HUDEP-2 (cell line): ENCODE results near the gene SCAI.
"Not testable (repeated sequence)": the region's sequence is repeated elsewhere in the genome, so short reads cannot be mapped to it uniquely, and the experiment has no call there.

Source experiments
- DNase-seq, 76 experiments: peaks; one replicate each; lab custom pipeline; 2025; ENCODE audit not compliant: unreplicated experiment in 76 of 76; lab: John Stamatoyannopoulos, UW

The SCAI gene

DNA sequence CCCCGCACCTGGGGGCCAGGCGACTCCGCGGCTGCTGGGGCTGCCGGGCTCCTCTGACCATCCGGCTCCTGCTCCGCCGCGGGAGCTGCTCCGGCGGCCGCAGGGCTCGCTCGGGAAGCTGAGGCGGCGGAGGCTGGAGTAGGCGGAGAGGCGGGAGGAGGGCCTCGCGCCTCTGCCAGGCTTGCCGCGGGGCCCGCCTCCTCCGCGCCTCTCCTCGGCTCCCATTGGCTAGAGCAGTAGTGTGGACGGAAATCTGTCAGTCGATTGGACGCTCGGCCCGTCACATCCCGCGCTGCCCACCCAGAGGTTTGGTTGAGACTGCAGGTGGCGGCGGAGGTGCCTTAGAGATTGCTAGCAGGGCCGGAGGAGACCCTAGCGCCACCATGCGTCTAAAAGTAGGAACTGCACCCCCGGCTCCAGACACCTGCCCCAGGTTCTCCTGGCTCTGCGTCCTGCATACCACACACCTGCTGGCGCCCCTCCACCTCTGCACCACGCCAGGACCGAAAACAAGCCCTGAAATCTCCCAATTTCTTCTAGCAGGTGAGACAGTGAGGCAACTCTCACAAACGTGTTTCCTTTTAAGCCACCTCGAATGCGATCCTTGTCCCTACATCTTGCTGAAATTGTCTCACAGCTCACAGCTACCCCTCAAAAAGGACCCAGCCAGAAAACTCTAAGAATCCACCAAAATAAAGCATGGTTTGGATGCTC, at the start of gene SCAI:
TSS of gene SCAI (minus strand) at position 152 of the 714 bp plus-strand sequence. CDS start at position 61, 91 bp downstream.
- DNase-seq = peak in 75 of 76 experiments; percentile 58 to 98 (median 97)

DNA sequence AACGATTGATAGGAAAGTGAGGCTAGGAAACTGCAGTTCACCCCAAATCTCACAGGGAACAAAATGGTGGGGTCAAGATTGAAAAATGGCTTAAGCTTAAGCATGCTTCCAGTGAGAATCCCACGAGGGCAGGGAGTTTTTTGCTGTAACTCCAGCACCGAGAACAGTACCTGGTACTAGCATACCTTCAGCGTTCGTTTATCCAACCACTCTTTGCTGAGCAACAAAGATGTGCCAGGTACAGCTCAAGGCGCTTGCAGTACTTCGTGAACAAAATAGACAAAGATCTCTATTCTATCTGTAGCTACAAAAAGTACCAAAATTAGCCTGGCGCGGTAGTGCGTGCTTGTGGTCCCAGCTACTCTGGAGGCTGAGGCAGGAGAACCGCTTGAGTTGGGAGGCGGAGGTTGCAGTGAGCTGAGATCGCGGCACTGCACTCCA, 47.1 kb upstream of the SCAI start:
- peak in 6 of 76 experiments; percentile 2 to 15 (median 6) for DNase-seq

DNA sequence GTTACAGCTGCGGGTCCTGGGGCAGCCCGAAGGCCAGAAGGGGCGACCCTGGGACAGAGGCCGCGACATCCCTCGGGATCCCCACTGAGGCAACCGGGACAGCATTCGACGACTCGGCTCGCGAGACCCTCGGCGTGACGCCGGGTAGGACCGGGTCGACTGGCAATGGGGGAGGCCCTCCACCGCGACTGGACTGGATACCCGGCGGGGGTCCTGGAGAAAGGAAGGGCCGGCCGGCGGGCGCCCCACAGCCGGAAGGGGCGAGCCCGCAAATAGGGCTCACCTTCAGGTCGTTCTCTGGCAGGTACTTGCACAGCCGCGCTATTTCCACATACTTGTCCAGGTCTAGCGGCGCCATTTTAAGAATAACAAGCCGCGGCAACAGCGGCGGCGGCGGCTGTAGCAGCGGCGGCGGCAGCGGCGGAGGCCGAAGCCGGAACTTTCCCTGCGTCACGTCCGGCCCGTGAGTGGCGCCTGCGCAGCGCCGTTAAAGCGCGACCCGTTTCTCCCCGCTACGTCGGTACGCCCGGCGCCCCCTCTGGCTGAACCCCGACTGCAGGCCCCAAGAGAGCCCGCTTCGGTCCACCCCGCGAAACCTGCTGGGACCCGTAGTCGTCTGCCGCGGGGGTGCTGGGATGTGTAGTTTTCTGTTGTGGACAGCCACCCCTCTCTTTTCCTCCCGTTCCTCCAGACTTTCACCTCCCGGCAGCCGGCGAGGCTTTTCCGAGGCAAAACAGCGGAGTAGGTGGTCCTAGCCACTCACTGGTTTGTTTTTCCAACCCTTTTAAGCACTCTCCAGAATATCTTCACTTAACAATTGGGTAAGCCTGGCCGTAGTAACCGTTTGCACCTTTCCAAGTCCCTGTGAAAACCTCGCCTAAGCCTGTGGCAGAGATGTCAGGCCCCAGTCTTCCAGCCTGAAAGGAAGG, 46.3 kb upstream of the SCAI start, which contains the start of gene PPP6C:
TSS of gene PPP6C (minus strand) at position 443 of the 929 bp plus-strand sequence. CDS start at position 358, 85 bp downstream.
- DNase-seq = peak; percentile 29 to 96 (median 90)

DNA sequence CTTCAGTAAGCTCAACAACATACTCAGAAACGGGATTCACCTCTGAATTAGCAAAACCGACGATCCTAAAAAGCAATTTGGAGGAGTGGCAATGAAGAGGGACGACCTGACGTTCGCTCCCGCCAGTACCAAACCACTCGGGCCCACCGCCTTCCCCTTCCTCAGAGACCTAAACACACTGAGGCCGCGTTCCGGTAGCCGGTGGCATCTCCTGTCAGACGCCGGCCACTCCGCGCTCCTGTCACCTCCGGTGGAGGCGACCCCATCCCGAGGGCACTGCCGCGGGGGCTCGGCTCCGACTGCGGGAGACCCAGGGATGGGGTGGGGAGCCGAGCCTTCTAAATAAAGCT, 45.7 kb upstream of the SCAI start:
- peak in 7 of 76 experiments; percentile 1 to 32 (median 20) for DNase-seq

DNA sequence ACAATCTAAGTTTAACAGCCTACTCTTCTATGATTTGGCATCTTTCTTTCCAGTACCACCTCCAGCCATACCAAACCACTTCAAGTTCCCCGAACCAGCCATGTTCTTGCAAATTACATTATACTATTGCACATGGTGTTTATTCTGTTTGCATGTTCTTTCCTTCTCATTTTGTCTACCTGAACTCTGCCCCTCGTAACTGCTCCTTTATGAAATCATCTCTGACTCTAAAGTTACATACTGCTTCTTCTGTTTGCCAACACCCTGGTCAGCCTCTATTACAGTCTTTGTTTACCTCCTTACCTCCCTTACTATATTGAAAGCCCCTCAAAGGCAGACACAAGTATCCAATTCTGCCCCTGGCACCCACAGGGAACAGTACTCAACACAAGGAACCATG, 40.2 kb upstream of the SCAI start:
- DNase-seq = no peak

DNA sequence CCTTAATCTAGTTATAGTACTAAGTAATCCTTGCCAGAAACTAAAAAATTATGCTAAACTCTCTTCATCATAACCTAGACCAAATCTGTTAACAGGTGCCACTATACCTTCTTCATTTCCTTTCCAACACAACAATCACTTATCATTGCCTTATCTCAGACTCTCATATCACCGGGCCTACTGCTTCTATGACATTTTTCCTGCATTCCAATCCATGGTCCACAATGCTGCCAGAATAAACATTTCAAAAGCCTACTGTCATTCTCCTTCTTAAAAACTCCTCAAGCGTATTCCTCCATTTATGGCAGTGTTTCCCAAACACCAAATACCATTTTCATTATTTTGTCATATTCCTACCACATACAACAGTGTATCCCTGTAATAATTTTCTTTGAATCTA, 39.7 kb upstream of the SCAI start:
- DNase-seq = no peak

DNA sequence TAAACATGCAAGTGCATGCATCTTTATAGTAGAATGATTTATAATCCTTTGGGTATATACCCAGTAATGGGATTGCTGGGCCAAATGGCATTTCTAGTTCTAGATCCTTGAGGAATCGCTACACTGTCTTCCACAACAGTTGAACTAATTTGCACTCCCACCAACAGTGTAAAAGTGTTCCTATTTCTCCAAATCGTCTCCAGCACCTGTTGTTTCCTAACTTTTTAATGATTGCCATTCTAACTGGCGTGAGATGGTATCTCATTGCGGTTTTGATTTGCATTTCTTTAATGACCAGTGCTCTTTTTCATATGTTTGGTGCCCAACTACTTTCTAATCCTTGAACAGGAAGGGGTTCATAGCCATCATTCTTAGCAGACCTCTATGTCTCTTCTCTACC, 38.4 kb upstream of the SCAI start:
- not testable (repeated sequence) for DNase-seq

DNA sequence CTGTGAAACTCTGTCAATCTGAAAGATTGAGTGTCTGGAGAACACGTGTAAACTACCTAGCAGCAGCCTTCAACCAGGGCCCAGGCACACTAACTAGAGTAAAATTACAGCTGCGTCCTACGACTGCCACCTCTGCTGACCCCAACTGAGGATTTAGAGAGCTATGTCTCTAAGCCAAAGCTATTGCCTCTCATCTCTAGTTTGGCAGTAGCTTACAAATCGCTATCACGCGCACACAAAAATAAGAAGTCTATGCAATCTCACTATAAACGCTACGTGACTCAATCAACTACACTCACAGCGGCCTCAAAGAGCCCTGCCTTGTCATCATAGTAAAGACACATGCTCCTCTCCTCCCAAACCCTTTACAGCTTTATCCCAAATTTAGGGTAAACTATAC, 37.5 kb upstream of the SCAI start:
- no peak for DNase-seq

DNA sequence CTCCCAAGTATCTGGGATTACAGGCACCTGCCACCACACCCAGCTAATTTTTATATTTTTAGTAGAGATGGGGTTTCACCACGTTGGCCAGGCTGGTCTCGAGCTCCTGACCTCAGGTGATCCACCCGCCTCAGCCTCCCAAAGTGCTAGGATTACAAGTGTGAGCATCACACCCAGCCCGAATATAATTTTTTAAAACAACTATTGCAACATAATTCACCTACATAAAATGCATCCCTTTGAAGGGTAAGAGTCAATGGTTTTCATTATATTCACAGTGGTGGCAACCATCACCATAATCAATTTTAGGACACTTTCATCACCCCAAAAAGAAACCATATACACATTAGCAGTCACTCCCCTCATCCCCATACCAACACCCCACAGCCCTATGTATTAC, 36.4 kb upstream of the SCAI start:
- not testable (repeated sequence) for DNase-seq

DNA sequence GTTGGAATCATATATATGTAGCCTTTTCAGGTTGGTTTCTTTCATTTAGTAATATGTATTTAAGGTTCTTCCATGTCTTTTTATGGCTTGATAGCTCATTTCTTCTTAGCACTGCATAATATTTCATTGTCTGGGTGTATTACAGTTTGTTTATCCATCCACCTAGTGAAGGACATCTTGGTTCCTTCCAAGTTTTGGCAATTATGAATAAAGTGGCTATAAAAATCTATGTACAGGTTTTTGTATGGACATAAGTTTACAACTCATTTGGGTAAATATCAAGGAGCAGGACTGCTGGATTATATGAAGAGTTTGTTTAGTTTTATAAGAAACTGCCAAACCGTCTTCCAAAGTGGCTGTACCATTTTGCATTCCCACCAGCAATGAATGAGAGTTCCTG, 34.6 kb upstream of the SCAI start:
- DNase-seq = no peak

DNA sequence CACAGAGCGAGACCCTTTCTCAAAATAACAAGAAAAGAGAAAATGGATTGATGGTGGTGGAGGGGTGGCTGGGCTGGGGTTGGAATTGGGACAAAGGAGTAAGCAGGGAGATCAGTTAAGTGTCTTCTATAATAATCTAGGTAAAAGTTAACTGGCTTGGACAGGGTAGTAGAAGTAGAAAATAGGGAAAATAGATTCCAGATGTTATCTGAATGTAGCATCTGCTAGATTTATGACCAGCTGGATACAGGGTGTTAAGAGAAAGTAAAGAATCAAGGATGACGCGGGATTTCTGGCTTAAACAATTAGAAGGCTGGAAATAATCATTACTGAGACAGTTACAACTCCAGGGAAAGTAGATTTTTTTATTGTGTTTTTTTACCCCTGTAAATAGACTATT, 33.3 kb upstream of the SCAI start:
- DNase-seq = no peak

DNA sequence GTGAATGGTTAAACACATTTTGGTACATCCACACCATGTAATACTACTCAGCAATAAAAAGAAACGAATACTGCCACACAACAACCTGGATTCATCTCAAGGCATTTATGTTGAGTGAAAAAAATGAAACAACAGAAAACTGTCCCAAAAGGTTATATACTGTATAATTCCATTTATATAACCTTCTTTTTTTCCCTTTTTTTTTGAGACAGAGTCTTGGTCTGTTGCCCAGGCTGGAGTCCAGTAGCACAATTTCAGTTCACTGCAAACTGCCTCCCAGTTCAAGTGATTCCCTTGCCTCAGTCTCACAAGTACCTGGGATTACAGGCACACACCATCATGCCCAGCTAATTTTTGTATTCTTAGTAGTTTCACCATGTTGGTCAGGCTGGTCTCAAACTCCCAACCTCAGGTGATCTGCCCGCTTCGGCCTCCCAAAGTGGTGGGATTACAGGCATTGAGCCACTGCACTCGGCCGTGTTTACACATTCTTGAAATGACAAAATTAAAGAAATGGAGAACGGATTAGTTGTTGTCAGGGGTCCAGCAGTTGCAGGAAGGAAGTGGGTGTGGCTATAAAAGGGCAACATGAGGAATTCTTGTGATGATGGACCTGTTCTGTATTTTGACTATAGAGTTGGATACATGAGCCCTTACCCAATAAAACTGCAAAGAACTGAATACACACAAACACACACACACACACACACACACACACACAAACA, 28.9 kb upstream of the SCAI start:
- no peak for DNase-seq

DNA sequence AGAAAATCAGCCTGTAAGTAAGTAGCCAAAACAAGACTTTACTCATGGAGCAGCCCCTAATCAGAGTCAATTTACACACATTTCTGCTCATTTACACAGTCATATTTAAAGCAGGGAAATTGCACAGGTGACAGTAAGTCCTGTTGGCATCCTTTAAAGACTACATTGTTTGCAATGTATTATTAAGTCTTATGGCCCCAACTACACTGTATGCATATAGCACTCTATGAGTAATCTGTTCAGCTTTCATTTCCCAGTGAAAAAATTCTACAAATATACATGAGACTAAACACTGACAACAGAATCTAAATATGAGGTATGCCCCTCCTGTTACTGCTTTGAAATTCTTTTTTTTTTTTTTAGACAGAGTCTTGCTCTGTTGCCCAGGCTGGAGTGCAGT, 26.6 kb upstream of the SCAI start:
- DNase-seq = no peak

DNA sequence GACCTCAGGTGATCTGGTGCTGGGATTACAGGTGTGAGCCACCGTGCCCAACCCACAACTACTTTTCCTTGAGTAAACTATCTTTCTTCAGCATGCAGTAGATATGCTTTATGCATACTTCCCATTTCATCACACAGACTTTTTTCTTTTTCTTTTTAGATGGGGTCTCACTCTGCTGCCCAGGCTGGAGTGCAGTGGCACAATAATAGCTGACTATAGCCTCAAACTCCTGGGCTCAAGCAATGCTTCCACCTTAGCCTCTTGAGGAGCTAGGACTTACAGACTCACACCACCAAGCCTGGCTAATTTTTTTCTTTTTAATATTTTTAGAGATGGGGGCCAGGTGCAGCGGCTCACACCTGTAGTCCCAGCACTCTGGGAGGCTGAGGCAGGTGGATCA, 23.4 kb upstream of the SCAI start:
- DNase-seq = no peak

DNA sequence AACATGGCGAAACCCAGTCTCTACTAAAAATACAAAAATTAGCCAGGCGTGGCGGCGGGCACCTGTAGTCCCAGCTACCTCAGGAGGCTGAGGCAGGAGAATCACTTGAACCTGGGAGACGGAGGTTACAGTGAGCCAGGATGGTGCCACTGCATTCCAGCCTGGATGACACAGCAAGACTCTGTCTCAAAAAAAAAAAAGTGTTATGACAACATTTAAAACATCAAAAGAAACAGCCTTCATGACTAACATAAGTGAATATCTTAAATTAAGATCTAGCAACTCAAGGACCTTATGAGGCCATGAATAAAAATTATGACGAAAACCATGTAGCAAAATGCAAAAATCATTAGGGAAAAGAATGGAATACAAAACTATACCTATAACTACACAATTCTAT, 19.6 kb upstream of the SCAI start:
- DNase-seq = not testable (repeated sequence)

DNA sequence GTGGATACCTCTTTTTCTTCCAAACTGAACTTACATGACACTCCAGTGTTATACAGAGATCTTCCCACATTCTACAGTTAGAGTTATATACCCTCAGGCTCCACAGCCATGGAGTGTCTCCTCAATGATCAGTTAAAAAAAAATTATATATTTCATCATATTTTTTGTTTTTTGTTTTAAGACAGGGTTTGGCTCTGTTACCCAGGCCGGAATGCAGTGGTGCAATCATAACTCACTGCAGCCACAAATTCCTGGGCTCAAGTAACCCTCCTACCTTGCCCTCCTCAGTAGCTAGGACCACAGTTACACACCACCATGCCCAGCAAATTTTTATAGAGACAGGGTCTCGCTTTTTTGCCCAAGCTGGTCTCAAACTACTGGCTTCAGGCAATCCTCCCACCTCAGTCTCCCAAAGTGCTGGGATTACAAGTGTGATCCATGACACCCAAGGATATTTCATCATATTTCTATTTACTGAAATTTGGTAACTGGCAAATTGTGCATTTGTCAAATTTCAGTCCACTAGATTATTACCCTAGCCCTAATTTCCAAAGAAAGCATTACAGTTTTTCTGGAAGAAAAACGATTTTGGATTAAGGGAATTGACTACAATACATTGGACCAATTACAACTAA, 18.1 kb upstream of the SCAI start:
- no peak for DNase-seq

DNA sequence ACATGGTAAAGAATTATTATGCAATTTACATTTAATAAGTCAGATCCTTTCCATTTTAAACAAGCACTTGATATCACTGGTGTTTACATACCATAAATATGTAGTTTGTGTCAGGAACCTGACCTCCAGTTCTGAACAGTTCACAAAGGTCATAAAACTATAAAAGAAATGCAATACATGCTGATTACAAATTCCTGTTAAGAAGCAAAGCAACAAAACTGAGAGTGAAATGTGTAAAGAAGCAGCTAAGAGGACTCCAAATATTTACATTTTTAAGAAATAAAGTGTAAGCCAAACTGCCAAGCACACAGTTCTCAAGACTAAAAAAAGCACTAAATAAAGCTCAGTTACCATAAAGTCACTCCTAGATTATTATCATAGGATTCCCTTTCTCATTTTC, 17.4 kb upstream of the SCAI start:
- no peak for DNase-seq

DNA sequence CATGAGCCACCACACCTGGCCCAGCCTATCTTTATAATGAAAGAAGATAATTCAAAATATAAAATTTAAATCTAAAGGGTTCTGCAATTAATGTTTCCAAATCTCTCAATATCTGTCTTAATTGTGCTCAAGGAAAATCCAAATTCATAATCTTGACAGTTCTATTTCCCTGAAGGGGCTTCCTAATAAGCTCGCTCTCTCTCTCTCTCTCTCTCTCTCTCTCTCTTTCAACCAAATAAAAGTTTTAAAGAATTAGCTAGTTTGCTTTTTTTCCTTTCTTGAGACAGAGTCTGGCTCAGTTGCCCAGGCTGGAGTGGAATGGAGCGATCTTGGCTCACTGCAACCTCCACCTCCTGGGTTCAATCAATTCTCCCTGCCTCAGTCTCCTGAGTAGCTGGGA, 13.2 kb upstream of the SCAI start:
- no peak for DNase-seq

DNA sequence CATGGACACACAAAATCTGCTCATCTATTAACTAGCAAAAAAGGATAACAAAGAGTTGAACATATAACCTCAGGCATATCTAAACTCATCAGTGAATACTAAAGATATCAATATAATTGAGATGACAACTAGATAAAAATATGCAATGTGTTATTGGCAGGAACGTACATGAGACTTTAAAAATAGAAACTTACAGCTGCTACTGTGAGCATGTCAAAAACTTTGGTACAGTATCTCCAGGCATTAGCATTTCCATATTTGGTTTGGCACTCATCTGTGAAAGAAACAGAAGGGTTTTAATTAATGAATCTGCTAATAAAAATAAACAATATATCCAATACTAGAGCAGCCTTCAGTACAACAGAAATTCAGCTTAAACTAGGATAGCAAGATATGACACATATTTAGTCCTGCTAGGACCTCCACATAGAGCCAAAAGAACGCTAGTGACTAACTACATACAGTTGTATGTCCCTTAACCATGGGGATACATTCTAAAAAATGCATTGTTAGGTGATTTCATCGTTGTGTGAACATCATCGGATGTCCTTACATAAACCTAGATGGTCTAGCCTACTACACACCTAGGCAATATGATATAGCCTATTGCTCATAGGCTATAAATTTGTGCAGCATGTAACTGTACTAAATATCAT, 10.5 kb upstream of the SCAI start:
- DNase-seq = no peak

DNA sequence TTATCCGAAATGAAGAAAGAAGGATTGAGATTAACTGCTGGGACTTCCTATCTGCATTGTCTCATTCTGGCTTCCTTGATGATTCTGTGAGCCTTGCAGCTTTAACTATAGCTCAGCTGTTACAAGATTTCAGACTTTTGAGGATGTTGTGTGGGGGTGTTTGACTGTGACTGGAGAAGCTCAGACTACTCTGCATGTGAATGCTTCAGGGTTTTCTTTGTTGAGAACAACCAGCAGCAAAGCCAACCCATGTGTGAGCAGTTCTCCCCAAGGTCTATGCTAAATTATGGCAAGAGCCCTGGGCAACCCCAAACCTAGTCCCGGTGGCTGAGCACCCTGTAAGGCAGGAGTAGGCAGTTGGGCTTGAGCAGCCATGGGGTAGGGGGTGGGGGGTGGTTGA, 8.4 kb upstream of the SCAI start:
- no peak for DNase-seq
